ENCODE data around the gene SLC24A4.

SLC24A4 gene

DNA sequence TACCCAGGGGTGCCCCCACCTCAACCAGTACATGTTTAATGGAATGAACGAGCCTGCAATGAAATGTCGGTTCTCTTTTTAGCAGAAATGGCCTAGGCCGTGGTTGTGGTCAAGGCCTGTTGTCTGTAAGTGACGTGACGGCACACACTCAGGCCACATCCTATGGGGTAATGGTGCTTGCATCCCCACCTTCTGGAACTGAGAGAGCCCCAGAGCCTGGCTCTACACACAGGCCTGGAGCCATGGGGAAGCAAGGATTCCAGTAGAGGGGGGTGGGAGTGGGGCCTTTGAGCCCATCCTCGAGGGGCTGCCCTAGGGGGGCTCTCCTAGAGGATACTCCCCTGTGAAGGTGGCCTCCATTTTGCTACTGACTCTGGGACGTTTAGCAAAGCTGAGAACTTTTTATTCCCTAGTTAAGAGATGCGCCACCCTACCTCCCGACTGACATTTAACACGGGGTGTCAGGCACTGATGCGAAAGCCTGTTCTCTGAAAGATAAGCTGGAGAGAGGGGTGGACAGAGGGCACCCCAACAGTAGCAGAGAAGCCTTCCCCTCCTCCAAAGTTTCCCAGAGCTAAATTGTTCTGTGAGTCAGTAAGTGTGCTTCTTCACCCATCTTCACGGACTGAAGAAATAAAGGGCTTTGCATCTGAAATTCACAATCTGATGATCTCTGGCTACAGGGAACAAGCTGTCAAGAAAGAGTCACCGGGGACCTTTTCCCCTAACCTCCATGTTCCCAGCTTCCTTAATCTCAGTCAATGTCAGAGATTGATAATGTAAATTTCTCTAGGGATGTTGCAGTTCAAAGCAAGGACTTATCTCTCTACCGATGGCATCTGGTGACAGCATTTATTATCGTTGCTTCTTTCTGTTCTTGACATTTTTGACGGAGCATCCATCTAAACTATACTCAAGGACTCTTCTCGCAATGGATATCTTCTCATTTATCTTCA lies 197.4 kb downstream of the SLC24A4 start:
- Histone ChIP-seq H3K9me2 (replicated peaks; ENCODE audit: control insufficient read depth, low read length) (no peaks in the 10 kb centered on the region), H3K9me3 (ENCODE audit: control insufficient read depth, insufficient read depth, low read length) (no peaks in the 10 kb centered on the region), H3K4me3 (ENCODE audit: low read length) (no peak overlapping the region), H3K4me1 (ENCODE audit: control insufficient read depth, low read length) (no peaks in the 10 kb centered on the region), H3K4me2 (ENCODE audit: low read length) (no peak overlapping the region), H3F3A (ENCODE audit: control insufficient read depth, insufficient read depth) (no peaks in the 10 kb centered on the region), H4K20me1 (ENCODE audit: control insufficient read depth, insufficient read depth, low read depth, low read length) (no peaks in the 10 kb centered on the region), H3K27ac (ENCODE audit: low read depth, low read length) (no peak overlapping the region), H3K27me3 (ENCODE audit: control insufficient read depth, low read length) (0 out of 2 replicates have a peak, but pooled peaks cover 11% of the 10 kb centered on the region), H3K36me3 (ENCODE audit: control insufficient read depth, low read length) (no peaks in the 10 kb centered on the region), H3K79me2 (ENCODE audit: control insufficient read depth, low read length) (no peaks in the 10 kb centered on the region)
- TF ChIP-seq, protein P1, sequence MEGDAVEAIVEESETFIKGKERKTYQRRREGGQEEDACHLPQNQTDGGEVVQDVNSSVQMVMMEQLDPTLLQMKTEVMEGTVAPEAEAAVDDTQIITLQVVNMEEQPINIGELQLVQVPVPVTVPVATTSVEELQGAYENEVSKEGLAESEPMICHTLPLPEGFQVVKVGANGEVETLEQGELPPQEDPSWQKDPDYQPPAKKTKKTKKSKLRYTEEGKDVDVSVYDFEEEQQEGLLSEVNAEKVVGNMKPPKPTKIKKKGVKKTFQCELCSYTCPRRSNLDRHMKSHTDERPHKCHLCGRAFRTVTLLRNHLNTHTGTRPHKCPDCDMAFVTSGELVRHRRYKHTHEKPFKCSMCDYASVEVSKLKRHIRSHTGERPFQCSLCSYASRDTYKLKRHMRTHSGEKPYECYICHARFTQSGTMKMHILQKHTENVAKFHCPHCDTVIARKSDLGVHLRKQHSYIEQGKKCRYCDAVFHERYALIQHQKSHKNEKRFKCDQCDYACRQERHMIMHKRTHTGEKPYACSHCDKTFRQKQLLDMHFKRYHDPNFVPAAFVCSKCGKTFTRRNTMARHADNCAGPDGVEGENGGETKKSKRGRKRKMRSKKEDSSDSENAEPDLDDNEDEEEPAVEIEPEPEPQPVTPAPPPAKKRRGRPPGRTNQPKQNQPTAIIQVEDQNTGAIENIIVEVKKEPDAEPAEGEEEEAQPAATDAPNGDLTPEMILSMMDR (IDR thresholded peaks at IDR 0.05; ENCODE audit: low read depth, low read length, poor library complexity, severe bottlenecking), result no peak
- TF ChIP-seq EZH2phosphoT487 (IDR thresholded peaks at IDR 0.05; ENCODE audit: borderline replicate concordance, low read length), result no peak

DNA sequence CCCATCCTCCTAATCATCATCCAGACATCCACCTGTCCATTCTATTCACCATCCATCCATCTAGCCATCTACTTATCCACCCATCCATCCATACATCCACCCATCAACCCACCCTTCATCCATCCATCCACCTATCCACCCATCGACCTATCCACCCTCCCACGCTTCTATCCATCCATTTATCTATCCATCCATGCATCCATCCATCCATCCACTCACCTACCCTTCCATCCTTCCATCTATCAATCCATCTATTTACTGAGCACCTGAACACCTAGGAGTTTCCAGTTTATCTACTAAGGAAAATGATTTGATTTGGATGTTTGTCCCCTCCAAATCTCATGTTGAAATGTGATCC lies 198.1 kb downstream of the SLC24A4 start:
- Histone ChIP-seq H3K79me2 (ENCODE audit: control insufficient read depth, low read length) (no peaks in the 10 kb centered on the region), H4K20me1 (ENCODE audit: control insufficient read depth, insufficient read depth, low read depth, low read length) (no peaks in the 10 kb centered on the region), H3K27ac (ENCODE audit: low read depth, low read length) (no peak overlapping the region), H3K36me3 (ENCODE audit: control insufficient read depth, low read length) (no peaks in the 10 kb centered on the region), H3K9me3 (ENCODE audit: control insufficient read depth, insufficient read depth, low read length) (no peaks in the 10 kb centered on the region), H3K27me3 (ENCODE audit: control insufficient read depth, low read length) (0 out of 2 replicates have a peak, but pooled peaks cover 11% of the 10 kb centered on the region), H3K4me2 (ENCODE audit: low read length) (no peak overlapping the region), H3K4me3 (ENCODE audit: low read length) (no peak overlapping the region), H3F3A (ENCODE audit: control insufficient read depth, insufficient read depth) (no peaks in the 10 kb centered on the region), H3K9me2 (replicated peaks; ENCODE audit: control insufficient read depth, low read length) (no peaks in the 10 kb centered on the region), H3K4me1 (ENCODE audit: control insufficient read depth, low read length) (no peaks in the 10 kb centered on the region)
- no peak for TF ChIP-seq EZH2phosphoT487 (IDR thresholded peaks at IDR 0.05; ENCODE audit: borderline replicate concordance, low read length)
- TF ChIP-seq, protein P1 (IDR thresholded peaks at IDR 0.05; ENCODE audit: low read depth, low read length, poor library complexity, severe bottlenecking), result no peak

- Histone ChIP-seq H3K9me2 (replicated peaks; ENCODE audit: control insufficient read depth, low read length) (no peaks in the 10 kb centered on the region), H3K4me2 (ENCODE audit: low read length) (no peak overlapping the region), H3K27ac (ENCODE audit: low read depth, low read length) (no peak overlapping the region), H3K79me2 (ENCODE audit: control insufficient read depth, low read length) (no peaks in the 10 kb centered on the region), H3K9me3 (ENCODE audit: control insufficient read depth, insufficient read depth, low read length) (no peaks in the 10 kb centered on the region), H3F3A (ENCODE audit: control insufficient read depth, insufficient read depth) (no peaks in the 10 kb centered on the region), H3K27me3 (ENCODE audit: control insufficient read depth, low read length) (0 out of 2 replicates have a peak, but pooled peaks cover 3% of the 10 kb centered on the region), H3K4me1 (ENCODE audit: control insufficient read depth, low read length) (no peaks in the 10 kb centered on the region), H4K20me1 (ENCODE audit: control insufficient read depth, insufficient read depth, low read depth, low read length) (no peaks in the 10 kb centered on the region), H3K36me3 (ENCODE audit: control insufficient read depth, low read length) (no peaks in the 10 kb centered on the region), H3K4me3 (ENCODE audit: low read length) (no peak overlapping the region)
- no peak for TF ChIP-seq EZH2phosphoT487 (IDR thresholded peaks at IDR 0.05; ENCODE audit: borderline replicate concordance, low read length)
- TF ChIP-seq, protein P1 (IDR thresholded peaks at IDR 0.05; ENCODE audit: low read depth, low read length, poor library complexity, severe bottlenecking), result no peak
Observed at GRCh38 chr14:92523752-92524151, 200.8 kb downstream of the SLC24A4 start.
